Fibroblast of lung (primary cell): ENCODE results near the gene LRCH3. TPM values are rescaled to one million over a fixed set of nuclear protein-coding genes. Genes with fewer than 3 reads are reported as not detected.

Experiments used
- DNase-seq, 2 donors: peaks; one replicate each; pipeline versions ENCODE4 v3.0.0 to v3.0.0-alpha.2; 2010; ENCODE audit warnings: low read depth in 2 of 2
- H2AFZ ChIP-seq: 2 replicates; pipeline ENCODE4 v1.5.1; 2012; ENCODE audit warnings: low read length, control low read depth, inconsistent platforms
- H3K27ac ChIP-seq: 2 replicates; pipeline ENCODE4 v1.5.1; 2011; ENCODE audit warnings: low read length, control low read depth; ENCODE audit not compliant: insufficient read depth
- H3K27me3 ChIP-seq: 2 replicates; pipeline ENCODE4 v1.5.1; 2011; ENCODE audit warnings: mild to moderate bottlenecking, low read length; ENCODE audit not compliant: control insufficient read depth, insufficient read depth
- H3K36me3 ChIP-seq: 2 replicates; pipeline ENCODE4 v1.5.1; 2011; ENCODE audit warnings: low read length; ENCODE audit not compliant: control insufficient read depth, insufficient read depth
- H3K4me1 ChIP-seq: 2 replicates; pipeline ENCODE4 v1.5.1; 2011; ENCODE audit warnings: low read length; ENCODE audit not compliant: control insufficient read depth, insufficient read depth; ENCODE audit errors: extremely low read depth
- H3K4me2 ChIP-seq: 2 replicates; pipeline ENCODE4 v1.5.1; 2011; ENCODE audit warnings: low read length, control low read depth; ENCODE audit not compliant: insufficient read depth; ENCODE audit errors: extremely low read depth
- H3K4me3 ChIP-seq, 4 experiments: fragments of 200-600 bp in 1 of 4; sonication (generic) in 1 of 4; replicated peaks in 1 of 4; 2 replicates each; pipeline ENCODE4 v1.5.1; 2011 to 2016; ENCODE audit warnings: low read length in 4 of 4, low read depth in 3 of 4, mild to moderate bottlenecking in 3 of 4, control low read depth in 2 of 4, inconsistent platforms in 1 of 4, mixed read lengths in 1 of 4; ENCODE audit not compliant: insufficient read depth in 1 of 4; ENCODE audit errors: control extremely low read depth in 1 of 4
- H3K79me2 ChIP-seq: 2 replicates; pipeline ENCODE4 v1.5.1; 2012; ENCODE audit warnings: mild to moderate bottlenecking, low read length, inconsistent platforms; ENCODE audit not compliant: control insufficient read depth, insufficient read depth
- H3K9ac ChIP-seq: 2 replicates; pipeline ENCODE4 v1.5.1; 2011; ENCODE audit warnings: mild to moderate bottlenecking, low read length, control low read depth; ENCODE audit not compliant: insufficient read depth
- H3K9me3 ChIP-seq: 2 replicates; pipeline ENCODE4 v1.5.1; 2012; ENCODE audit warnings: low read depth, low read length; ENCODE audit not compliant: control insufficient read depth, insufficient read depth
- H4K20me1 ChIP-seq: 2 replicates; pipeline ENCODE4 v1.5.1; 2011; ENCODE audit warnings: low read length; ENCODE audit not compliant: control insufficient read depth, insufficient read depth; ENCODE audit errors: extremely low read depth
- CTCF ChIP-seq, 2 donors: IDR thresholded peaks in 1 of 2; conservative IDR thresholded peaks in 1 of 2; 1 replicate in 1 of 2; 2 replicates in 1 of 2; pipeline ENCODE4 v1.5.1; 2011 to 2012; ENCODE audit warnings: low read length in 2 of 2, control low read depth in 1 of 2, inconsistent platforms in 1 of 2, low read depth in 1 of 2, mild to moderate bottlenecking in 1 of 2
- EZH2 ChIP-seq: IDR thresholded peaks from 2 replicates; pipeline ENCODE4 v1.5.1; 2012; ENCODE audit warnings: low read length, control low read depth, mild to moderate bottlenecking; ENCODE audit errors: missing control alignments
- polyA plus RNA-seq, 2 donors: library from polyadenylated mRNA; depleted of rRNA in 1 of 2; stranded (reverse) in 1 of 2; unstranded in 1 of 2; fragments of >200 nt; gene quantifications; 2 replicates each; pipeline ENCODE4 v1.2.1, GENCODE V29; 2011 to 2012; ENCODE audit warnings: missing spikeins in 1 of 2
- total RNA-seq: library from RNA; depleted of rRNA; stranded (reverse); fragments of >200 nt; gene quantifications from 2 replicates; pipeline ENCODE4 v1.2.1, GENCODE V29; 2014

Gene LRCH3
- total and polyA plus RNA-seq, 2 donors (not counting 1 experiment from before 2014, with no cell fraction given): 42.9 to 87.2 TPM

GRCh38 chr3:197758512-197758911, 32.5 kb upstream of the LRCH3 start:
- no peak overlapping the region for H2AFZ ChIP-seq
- no peak overlapping the region for H3K9ac ChIP-seq

DNA sequence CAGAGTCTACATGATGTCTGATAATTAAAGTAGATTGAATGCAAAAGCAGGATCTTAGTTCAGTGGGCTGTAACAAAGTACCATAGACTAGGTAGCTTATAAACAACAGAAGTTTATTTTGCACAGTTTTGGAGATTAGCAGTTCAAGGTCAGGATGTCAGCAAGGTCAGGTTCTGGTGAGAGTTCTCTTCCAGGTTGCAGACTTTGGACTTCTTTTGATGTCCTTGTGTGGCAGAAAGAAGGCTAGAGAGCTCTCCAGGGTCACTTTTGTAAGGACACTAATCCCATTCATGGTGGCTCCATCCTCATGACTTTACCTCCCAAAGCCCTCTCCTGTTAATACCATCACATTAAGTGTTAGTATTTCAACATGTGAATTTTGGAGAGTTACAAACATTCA, 29.3 kb upstream of the LRCH3 start:
- DNase-seq: no peak
- H3K27ac ChIP-seq: no peak overlapping the region
- no peak overlapping the region for H2AFZ ChIP-seq
- H3K4me2 ChIP-seq: no peak overlapping the region
- no peak overlapping the region for H3K4me3 ChIP-seq
- H4K20me1 ChIP-seq: no peaks in the 10 kb centered on the region
- H3K27me3 ChIP-seq: no peaks in the 10 kb centered on the region
- peaks cover 24% of the 10 kb centered on the region for H3K79me2 ChIP-seq
- no peaks in the 10 kb centered on the region for H3K9me3 ChIP-seq
- H3K9ac ChIP-seq: no peak overlapping the region
- TF ChIP-seq EZH2 (no peak), CTCF (conservative IDR thresholded peaks at IDR 0.05 in 1 of 2, IDR thresholded peaks at IDR 0.05 in 1 of 2; ENCODE audit: low read depth in 1 of 2, low read length in 2 of 2) (no peak)
- no peaks in the 10 kb centered on the region for H3K4me1 ChIP-seq
- H3K36me3 ChIP-seq: peaks cover 3% of the 10 kb centered on the region

More at GRCh38 chr3:197758512-197758911, 32.5 kb upstream of the LRCH3 start:
- TF ChIP-seq EZH2: no peak
- TF ChIP-seq CTCF (conservative IDR thresholded peaks at IDR 0.05 in 1 of 2, IDR thresholded peaks at IDR 0.05 in 1 of 2; ENCODE audit: low read depth in 1 of 2, low read length in 2 of 2): no peak
- Histone ChIP-seq H3K4me2 (no peak overlapping the region), H3K36me3 (peaks cover 3% of the 10 kb centered on the region), H3K9me3 (no peaks in the 10 kb centered on the region), H3K27me3 (no peaks in the 10 kb centered on the region), H4K20me1 (no peaks in the 10 kb centered on the region), H3K4me3 (no peak overlapping the region), H3K4me1 (no peaks in the 10 kb centered on the region), H3K79me2 (peaks cover 55% of the 10 kb centered on the region), H3K27ac (no peak overlapping the region)
- no peak for DNase-seq

DNA sequence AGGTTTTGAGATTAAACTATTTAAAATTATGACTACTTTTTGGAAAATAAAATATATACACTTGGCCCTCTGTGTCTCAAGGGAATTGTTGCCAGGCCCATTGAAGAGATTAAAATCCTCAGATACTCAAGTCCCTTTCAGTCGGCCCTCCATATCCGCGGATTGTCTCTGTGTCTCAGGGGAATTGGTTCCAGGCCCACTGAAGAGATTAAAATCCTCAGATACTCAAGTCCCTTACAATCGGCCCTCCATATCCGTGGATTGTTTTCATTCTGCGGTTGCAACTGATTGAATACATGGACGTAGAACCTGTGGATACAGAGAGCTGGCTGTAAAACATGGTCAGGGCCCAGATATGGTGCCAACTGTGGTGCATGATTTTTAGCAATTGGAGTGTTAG, 15.7 kb upstream of the LRCH3 start:
- H3K9me3 ChIP-seq: no peaks in the 10 kb centered on the region
- no peak overlapping the region for H3K9ac ChIP-seq
- no peaks in the 10 kb centered on the region for H3K4me1 ChIP-seq
- H3K36me3 ChIP-seq: peaks cover 16% of the 10 kb centered on the region
- H3K4me3 ChIP-seq: no peak overlapping the region
- H2AFZ ChIP-seq: no peak overlapping the region
- no peaks in the 10 kb centered on the region for H3K79me2 ChIP-seq
- no peaks in the 10 kb centered on the region for H3K27me3 ChIP-seq
- no peak overlapping the region for H3K27ac ChIP-seq
- DNase-seq: no peak
- H4K20me1 ChIP-seq: no peaks in the 10 kb centered on the region
- H3K4me2 ChIP-seq: no peak overlapping the region
- no peak for TF ChIP-seq CTCF (conservative IDR thresholded peaks at IDR 0.05 in 1 of 2, IDR thresholded peaks at IDR 0.05 in 1 of 2; ENCODE audit: low read depth in 1 of 2, low read length in 2 of 2)
- no peak for TF ChIP-seq EZH2
